Neural cell (in vitro differentiated cells): Measurements from ENCODE around the gene RTF1.

Experiments used
- CTCF ChIP-seq: fragments of 450-650 bp; IDR thresholded peaks from 2 replicates; pipeline ENCODE4 v1.5.1; 2014; ENCODE audit warnings: antibody characterized with exemption, mild to moderate bottlenecking, moderate library complexity; ENCODE audit not compliant: poor library complexity, severe bottlenecking
- EP300 ChIP-seq: fragments of 450-650 bp; conservative IDR thresholded peaks from 2 replicates; pipeline ENCODE4 v1.6.1; 2014; ENCODE audit warnings: antibody characterized with exemption, mild to moderate bottlenecking, moderate library complexity; ENCODE audit not compliant: poor library complexity, severe bottlenecking
- REST ChIP-seq: IDR thresholded peaks from 2 replicates; pipeline ENCODE4 v1.6.1; 2012; ENCODE audit warnings: borderline replicate concordance
- SMC3 ChIP-seq: fragments of 450-650 bp; conservative IDR thresholded peaks from 2 replicates; pipeline ENCODE4 v1.6.1; 2014; ENCODE audit warnings: antibody characterized with exemption, mild to moderate bottlenecking, moderate library complexity; ENCODE audit not compliant: poor library complexity
- TAF1 ChIP-seq: IDR thresholded peaks from 2 replicates; pipeline ENCODE4 v1.6.1; 2012; ENCODE audit warnings: low read depth

- TF ChIP-seq CTCF: no peak
- TF ChIP-seq REST: no peak
- TF ChIP-seq SMC3: no peak
- TF ChIP-seq EP300: no peak
- TF ChIP-seq TAF1: no peak
These were observed 85.3 kb downstream of the RTF1 start for GRCh38 chr15:41501931-41502794.
